ENCODE data around the gene PRSS50. TPM values are rescaled to one million over a fixed set of nuclear protein-coding genes. Genes with fewer than 3 reads are reported as not detected.

PRSS50 gene
- total RNA-seq, 1 donor from 2014 or later: 0.22 TPM

- Histone ChIP-seq H3K36me3 (no peaks in the 10 kb centered on the region), H3K27me3 (ENCODE audit: low read depth) (no peaks in the 10 kb centered on the region), H3K4me1 (peaks cover 82% of the 10 kb centered on the region), H3K27ac (replicated peaks) (peak overlapping the region; percentile 86), H3K9me3 (replicated peaks) (no peaks in the 10 kb centered on the region), H3K4me3 (no peak overlapping the region)
- no peak for TF ChIP-seq CTCF (IDR thresholded peaks at IDR 0.05; ENCODE audit: borderline replicate concordance)
- no peak for DNase-seq
- intact Hi-C loops (cut with micrococcal nuclease): no loop called here
Observed at GRCh38 chr3:46662771-46663551, 54.7 kb downstream of the PRSS50 start.

Other genes with a start within 250 kb of the PRSS50 start
- not detected for gene RTP3, start 219.9 kb downstream of the PRSS50 start, total RNA-seq
- gene LRRC2, start 151.6 kb downstream of the PRSS50 start, total RNA-seq: 114 TPM
- not detected for gene FAM240A, start 105.3 kb downstream of the PRSS50 start, total RNA-seq
- 33.7 TPM for gene ALS2CL, start 24.2 kb downstream of the PRSS50 start, total RNA-seq
- gene TMIE, start 16.5 kb downstream of the PRSS50 start, total RNA-seq: 1.5 TPM
- 7,440 TPM for gene MYL3, start 145.6 kb upstream of the PRSS50 start, total RNA-seq
- 6.4 TPM for gene PTH1R, start 159.9 kb upstream of the PRSS50 start, total RNA-seq

Measured in left ventricle myocardium inferior (tissue), 1 donor.